Central memory CD8-positive, alpha-beta T cell (primary cell): ENCODE results near the gene COQ10B.

Source experiments
- ATAC-seq: fragments of 150-1000 bp; cut with Tn5 transposase; replicated peaks from 2 replicates; pipeline ENCODE4 v1.10.0; 2022; ENCODE audit warnings: mild to moderate bottlenecking, moderate FRiP score, moderate number of reproducible peaks; ENCODE audit not compliant: poor library complexity, severe bottlenecking; ENCODE audit errors: extremely low read depth
- DNase-seq, 2 donors: peaks; one replicate each; pipeline ENCODE4 v3.0.0; 2021; ENCODE audit warnings: low spot score in 2 of 2
- H3K27ac Mint-ChIP-seq: one replicate; pipeline ENCODE4 v1.8.0; 2022; ENCODE audit warnings: low read depth, mild to moderate bottlenecking, moderate library complexity, mixed read lengths
- H3K27me3 Mint-ChIP-seq: one replicate; pipeline ENCODE4 v1.8.0; 2022; ENCODE audit warnings: mixed read lengths
- H3K36me3 Mint-ChIP-seq: one replicate; pipeline ENCODE4 v1.8.0; 2022; ENCODE audit warnings: mild to moderate bottlenecking, moderate library complexity, mixed read lengths; ENCODE audit not compliant: insufficient read depth
- H3K4me1 Mint-ChIP-seq: one replicate; pipeline ENCODE4 v1.8.0; 2022; ENCODE audit warnings: mixed read lengths
- H3K4me3 Mint-ChIP-seq: one replicate; pipeline ENCODE4 v1.8.0; 2022; ENCODE audit warnings: mild to moderate bottlenecking, moderate library complexity, mixed read lengths
- H3K9me3 Mint-ChIP-seq: one replicate; pipeline ENCODE4 v1.8.0; 2022; ENCODE audit warnings: mixed read lengths

Gene COQ10B

DNA sequence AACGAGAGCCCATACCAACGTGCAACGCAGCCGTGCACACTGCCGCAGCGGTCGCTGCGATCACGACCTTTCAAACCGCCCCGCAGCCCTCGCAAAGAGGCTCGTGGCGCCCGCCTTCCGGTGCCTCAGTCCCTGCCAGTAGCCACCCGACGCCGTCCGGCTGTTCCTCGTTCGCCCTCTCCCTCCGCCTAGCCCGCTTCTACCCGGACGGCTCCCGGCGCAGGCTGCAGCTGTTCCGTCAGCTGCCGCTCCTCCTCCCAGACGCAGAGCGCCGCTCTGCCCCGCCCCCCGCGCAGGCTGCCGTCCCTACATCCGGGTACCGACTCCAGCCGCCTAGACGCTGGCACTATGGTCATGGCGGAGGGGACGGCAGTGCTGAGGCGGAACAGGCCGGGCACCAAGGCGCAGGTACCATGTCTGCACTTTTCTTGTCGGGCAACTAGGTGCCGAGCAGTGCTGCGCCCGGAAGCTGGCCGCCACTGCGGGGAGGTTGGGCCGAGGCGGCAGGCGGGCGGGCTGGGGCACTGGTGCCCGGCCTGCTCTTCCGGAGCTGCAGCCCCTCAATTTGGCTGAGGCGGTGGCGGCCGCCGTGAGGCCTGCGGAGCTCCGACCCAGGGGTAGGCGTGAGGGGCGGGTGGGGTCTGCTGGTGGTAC lies 62.5 kb downstream of the COQ10B start, which contains the start of gene MOB4:
Gene MOB4, plus strand, starts transcription at position 328 of the 654 bp plus-strand sequence. Its CDS starts 21 bp downstream, at position 349.
- H3K9me3 Mint-ChIP-seq: peaks cover 2% of the 10 kb centered on the region
- peak within 1 kb of the TSS; percentile 90 for H3K27ac Mint-ChIP-seq
- peak within 1 kb of the TSS; percentile 96 for H3K4me3 Mint-ChIP-seq
- no peaks in the 10 kb centered on the region for H3K27me3 Mint-ChIP-seq
- H3K36me3 Mint-ChIP-seq: peaks cover 11% of the 10 kb centered on the region
- peaks cover 27% of the 10 kb centered on the region for H3K4me1 Mint-ChIP-seq
- DNase-seq: peak; percentile 88 to 90
- ATAC-seq: peak; percentile 85

DNA sequence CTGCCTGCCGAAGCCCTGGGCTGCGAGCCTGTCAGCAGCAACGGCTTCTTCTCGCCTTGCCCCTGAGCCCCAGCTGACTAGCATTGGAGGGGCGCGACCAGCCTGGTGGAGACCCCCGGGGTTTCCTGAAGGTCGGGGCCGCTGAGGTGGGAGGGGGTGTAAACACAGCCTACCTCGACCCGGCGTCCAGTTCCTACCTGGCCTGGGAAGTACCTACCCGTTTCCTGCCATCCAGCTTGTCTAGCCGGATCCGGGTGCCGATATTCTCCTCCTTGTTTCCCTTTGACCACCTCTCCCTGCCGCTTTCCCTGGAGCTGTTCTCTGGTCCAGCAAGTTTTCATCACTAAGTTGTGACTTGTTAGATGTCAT lies 63.0 kb downstream of the COQ10B start:
- H3K27me3 Mint-ChIP-seq: no peaks in the 10 kb centered on the region
- H3K36me3 Mint-ChIP-seq: peaks cover 15% of the 10 kb centered on the region
- ATAC-seq (peak; percentile 3), DNase-seq (no peak)
- peaks cover 5% of the 10 kb centered on the region for H3K9me3 Mint-ChIP-seq
- peaks cover 32% of the 10 kb centered on the region for H3K4me1 Mint-ChIP-seq
- peak overlapping the region; percentile 90 for H3K27ac Mint-ChIP-seq
- peak overlapping the region; percentile 96 for H3K4me3 Mint-ChIP-seq

DNA sequence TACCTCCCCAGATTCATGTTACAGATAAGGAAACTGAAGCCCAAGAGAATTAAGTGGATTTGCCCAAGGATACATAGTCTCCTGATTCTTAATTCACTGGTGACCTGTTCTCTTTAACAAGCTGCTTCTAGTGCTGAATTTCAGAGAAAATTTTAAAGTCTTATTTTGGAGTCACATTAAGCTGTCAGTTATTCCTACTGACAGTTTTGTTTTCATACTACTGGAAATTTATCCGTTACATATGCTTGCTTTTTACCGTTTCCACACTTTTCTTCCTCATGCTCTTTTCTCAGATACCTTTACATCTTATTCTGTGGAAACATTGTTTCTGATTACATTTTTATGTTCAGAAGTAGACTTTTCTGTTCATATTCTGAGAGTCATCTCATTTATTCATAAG lies 63.8 kb downstream of the COQ10B start:
- peaks cover 15% of the 10 kb centered on the region for H3K36me3 Mint-ChIP-seq
- H3K9me3 Mint-ChIP-seq: peaks cover 5% of the 10 kb centered on the region
- H3K4me1 Mint-ChIP-seq: peaks cover 33% of the 10 kb centered on the region
- H3K27ac Mint-ChIP-seq: peak overlapping the region; percentile 90
- ATAC-seq: no peak
- DNase-seq: no peak
- no peaks in the 10 kb centered on the region for H3K27me3 Mint-ChIP-seq
- H3K4me3 Mint-ChIP-seq: peak overlapping the region; percentile 96
